Left lung (tissue), 10 donors: ENCODE measurements around the gene LITAF. TPM values are rescaled to one million over a fixed set of nuclear protein-coding genes. Genes with fewer than 3 reads are reported as not detected.
"Not testable (repeated sequence)": the region's sequence is repeated elsewhere in the genome, so short reads cannot be mapped to it uniquely, and the experiment has no call there.

Source experiments
- ATAC-seq: fragments of 200-7000 bp; cut with Tn5 transposase; one replicate; pipeline ENCODE4 v1.9.1; 2020; ENCODE audit warnings: moderate library complexity
- DNase-seq, 4 donors: peaks; one replicate each; pipeline ENCODE4 v3.0.0-alpha.2; 2013 to 2020
- H3K27ac ChIP-seq, 2 donors: fragments of 200-600 bp; sonication (generic) in 1 of 2; one replicate each; pipeline versions ENCODE4 v1.5.0 to v1.8.0; 2020 to 2021
- H3K27me3 ChIP-seq, 2 donors: fragments of 200-600 bp; sonication (generic) in 1 of 2; one replicate each; pipeline versions ENCODE4 v1.5.0 to v1.8.0; 2020 to 2021
- H3K36me3 ChIP-seq, 2 donors: fragments of 200-600 bp; sonication (generic) in 1 of 2; one replicate each; pipeline versions ENCODE4 v1.5.0 to v1.8.0; 2020 to 2021
- H3K4me1 ChIP-seq, 2 donors: fragments of 200-600 bp; one replicate each; pipeline ENCODE4 v1.8.0; 2021
- H3K4me3 ChIP-seq, 2 donors: fragments of 200-600 bp; sonication (generic) in 1 of 2; one replicate each; pipeline versions ENCODE4 v1.5.0 to v1.8.0; 2020 to 2021; ENCODE audit warnings: mild to moderate bottlenecking in 1 of 2
- H3K9me3 ChIP-seq, 2 donors: fragments of 200-600 bp; sonication (generic) in 1 of 2; one replicate each; pipeline versions ENCODE4 v1.5.0 to v1.8.0; 2020 to 2021
- intact Hi-C, 2 donors: fragments of 100-400 bp; cut with DNase I; formaldehyde crosslinking; loops; one replicate each; pipeline versions ENCODE4 v1.11.2 to v1.14.2; 2022
- polyA plus RNA-seq, 6 donors: library from polyadenylated mRNA; unstranded; fragments of 120-200 nt; gene quantifications; one replicate each; pipeline ENCODE4 v1.2.1, GENCODE V29; 2013; ENCODE audit not compliant: insufficient read length in 6 of 6
- total RNA-seq, 2 donors: library from RNA; stranded (reverse); fragmentation: NEBNext Ultra II Directional; extraction: Animal tissue kit (Norgen Biotek cat#: 25700); gene quantifications; one replicate each; pipeline ENCODE4 v1.2.1, GENCODE V29; 2021
- TF ChIP-seq, protein P1 (sequence below), 2 donors: fragments of 200-600 bp; sonication (generic) in 1 of 2; IDR thresholded peaks; one replicate each; pipeline versions ENCODE4 v1.5.0 to v1.8.0; 2021; ENCODE audit warnings: antibody characterized with exemption in 2 of 2
- donor health status: DM: no; HTN: yes; CAD: no.
- donor health status: DM: no; HTN: no; CAD: no.

LITAF gene
- total and polyA plus RNA-seq, 8 donors: 117 to 277 (median 125) TPM

DNA sequence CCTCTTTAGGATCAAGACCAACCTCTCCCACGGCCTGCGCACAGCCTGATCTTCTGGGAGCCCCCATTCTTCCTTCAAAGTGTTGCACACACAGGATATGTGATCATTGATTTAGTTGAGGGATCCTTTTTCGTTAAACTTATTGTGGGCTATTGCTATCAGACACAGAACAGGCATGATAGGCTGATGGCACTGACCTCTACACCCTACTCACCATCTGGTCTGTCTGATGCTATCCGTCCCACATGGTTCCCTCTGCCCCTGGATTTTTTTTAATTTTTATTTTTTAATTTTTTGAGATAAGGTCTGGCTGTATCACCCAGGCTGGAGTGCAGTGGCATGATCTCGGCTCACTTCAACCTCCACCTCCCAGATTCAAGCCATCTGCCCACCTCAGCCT lies 19.2 kb upstream of the LITAF start:
- Histone ChIP-seq H3K36me3 (no peaks in the 10 kb centered on the region), H3K4me1 (peaks cover 0 to 58% of the 10 kb centered on the region in 2 donors), H3K9me3 (no peaks in the 10 kb centered on the region), H3K27me3 (no peaks in the 10 kb centered on the region), H3K27ac (no peak overlapping the region), H3K4me3 (no peak overlapping the region)
- TF ChIP-seq, protein P1, sequence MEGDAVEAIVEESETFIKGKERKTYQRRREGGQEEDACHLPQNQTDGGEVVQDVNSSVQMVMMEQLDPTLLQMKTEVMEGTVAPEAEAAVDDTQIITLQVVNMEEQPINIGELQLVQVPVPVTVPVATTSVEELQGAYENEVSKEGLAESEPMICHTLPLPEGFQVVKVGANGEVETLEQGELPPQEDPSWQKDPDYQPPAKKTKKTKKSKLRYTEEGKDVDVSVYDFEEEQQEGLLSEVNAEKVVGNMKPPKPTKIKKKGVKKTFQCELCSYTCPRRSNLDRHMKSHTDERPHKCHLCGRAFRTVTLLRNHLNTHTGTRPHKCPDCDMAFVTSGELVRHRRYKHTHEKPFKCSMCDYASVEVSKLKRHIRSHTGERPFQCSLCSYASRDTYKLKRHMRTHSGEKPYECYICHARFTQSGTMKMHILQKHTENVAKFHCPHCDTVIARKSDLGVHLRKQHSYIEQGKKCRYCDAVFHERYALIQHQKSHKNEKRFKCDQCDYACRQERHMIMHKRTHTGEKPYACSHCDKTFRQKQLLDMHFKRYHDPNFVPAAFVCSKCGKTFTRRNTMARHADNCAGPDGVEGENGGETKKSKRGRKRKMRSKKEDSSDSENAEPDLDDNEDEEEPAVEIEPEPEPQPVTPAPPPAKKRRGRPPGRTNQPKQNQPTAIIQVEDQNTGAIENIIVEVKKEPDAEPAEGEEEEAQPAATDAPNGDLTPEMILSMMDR (IDR thresholded peaks at IDR 0.05): no peak
- DNase-seq (no peak), ATAC-seq (no peak)
- intact Hi-C loops: no loop called here

DNA sequence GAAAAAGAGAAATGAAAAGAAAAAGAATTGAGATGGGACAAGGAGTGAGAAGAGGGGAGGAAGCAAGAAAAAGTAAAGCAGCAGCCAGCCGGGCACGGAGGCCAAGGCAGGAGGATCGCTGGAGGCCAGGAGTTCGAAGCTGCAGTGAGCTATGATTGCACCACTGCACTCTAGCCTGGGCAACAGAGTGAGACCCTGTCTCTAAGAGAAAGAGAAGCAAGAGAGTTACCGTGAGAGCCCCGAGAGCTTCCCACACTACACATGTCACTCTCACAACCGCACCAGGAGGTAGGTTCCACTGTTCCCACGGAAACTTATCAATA lies 18.8 kb upstream of the LITAF start:
- TF ChIP-seq, protein P1 (IDR thresholded peaks at IDR 0.05): no peak
- H3K27ac ChIP-seq: peak overlapping the region in 1 of 2 donors; percentile 71
- no peak overlapping the region for H3K4me3 ChIP-seq
- H3K36me3 ChIP-seq: no peaks in the 10 kb centered on the region
- no peaks in the 10 kb centered on the region for H3K27me3 ChIP-seq
- ATAC-seq (no peak), DNase-seq (no peak)
- intact Hi-C loops: no loop called here
- H3K9me3 ChIP-seq: no peaks in the 10 kb centered on the region
- peaks cover 0 to 54% of the 10 kb centered on the region in 2 donors for H3K4me1 ChIP-seq

- ATAC-seq (peak; percentile 78), DNase-seq (peak in 2 of 4 donors; percentile 72 to 88)
- Histone ChIP-seq H3K36me3 (no peaks in the 10 kb centered on the region), H3K27me3 (no peaks in the 10 kb centered on the region), H3K27ac (peak overlapping the region; percentile 24 to 71), H3K4me3 (no peak overlapping the region), H3K4me1 (peaks cover 0 to 54% of the 10 kb centered on the region in 2 donors), H3K9me3 (no peaks in the 10 kb centered on the region)
- TF ChIP-seq, protein P1 (IDR thresholded peaks at IDR 0.05): no peak
- intact Hi-C loops: no loop called here
Measured at GRCh38 chr16:11604783-11605563, 18.3 kb upstream of the LITAF start.

DNA sequence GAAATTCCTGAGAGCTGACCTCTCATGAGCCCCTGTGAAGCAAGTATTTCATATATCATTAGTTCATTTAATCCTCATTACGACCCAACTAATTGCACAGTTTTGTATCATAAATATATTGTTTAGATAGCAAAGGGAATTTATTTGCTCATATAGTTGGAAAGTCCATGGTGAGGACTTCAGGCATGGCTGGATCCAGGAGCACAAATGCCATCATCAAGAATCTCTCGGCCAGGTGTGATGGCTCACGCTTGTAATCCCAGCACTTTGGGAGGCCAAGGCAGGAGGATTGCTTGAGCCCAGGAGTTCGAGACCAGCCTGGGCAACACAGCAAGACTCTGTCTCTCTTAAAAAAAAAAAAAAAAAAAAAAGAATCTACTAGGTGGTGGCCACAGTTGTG lies 17.6 kb upstream of the LITAF start:
- not testable (repeated sequence) for ATAC-seq

DNA sequence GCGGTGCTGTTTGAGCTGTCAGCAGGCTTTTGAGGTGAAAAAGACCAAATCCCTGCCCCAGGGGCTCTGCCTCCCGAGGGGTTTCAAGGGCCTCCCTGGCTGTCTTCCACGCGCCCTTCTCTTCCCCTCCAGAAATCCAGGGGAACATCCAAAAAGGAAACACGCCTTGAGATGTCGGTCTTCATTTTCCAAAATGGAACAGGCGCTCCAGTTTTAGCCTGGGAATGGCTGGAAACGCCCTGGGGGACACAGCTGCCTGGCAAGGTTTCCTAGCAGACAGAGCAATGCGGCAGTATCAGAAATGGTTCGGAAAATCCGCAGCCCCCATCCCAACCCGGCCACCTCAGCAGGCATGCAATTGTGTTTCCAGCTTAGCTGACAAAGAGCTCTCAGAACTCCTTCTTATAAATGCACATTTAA lies 16.6 kb upstream of the LITAF start:
- peak overlapping the region; percentile 19 to 71 for H3K27ac ChIP-seq
- no peaks in the 10 kb centered on the region for H3K36me3 ChIP-seq
- no peaks in the 10 kb centered on the region for H3K27me3 ChIP-seq
- peaks cover 0 to 54% of the 10 kb centered on the region in 2 donors for H3K4me1 ChIP-seq
- no peak for DNase-seq
- TF ChIP-seq, protein P1 (IDR thresholded peaks at IDR 0.05): no peak
- no peak overlapping the region for H3K4me3 ChIP-seq
- no peak for ATAC-seq
- intact Hi-C loops: no loop called here
- no peaks in the 10 kb centered on the region for H3K9me3 ChIP-seq

More for the DNA sequence above, 17.6 kb upstream of the LITAF start:
- H3K9me3 ChIP-seq, DNase-seq, H3K36me3 ChIP-seq, H3K4me3 ChIP-seq, intact Hi-C loops, H3K27me3 ChIP-seq: not testable (repeated sequence)
- Histone ChIP-seq H3K4me1 (peaks cover 0 to 54% of the 10 kb centered on the region in 2 donors), H3K27ac (peak overlapping the region; percentile 19 to 71)
